M059J (cell line): Measurements from ENCODE around the gene RNF175. TPM values are rescaled to one million over a fixed set of nuclear protein-coding genes. Genes with fewer than 3 reads are reported as not detected.
"Not testable (repeated sequence)": the region's sequence is repeated elsewhere in the genome, so short reads cannot be mapped to it uniquely, and the experiment has no call there.

Source experiments
- DNase-seq: peaks from one replicate; pipeline ENCODE4 v3.0.0-alpha.2; 2012; ENCODE audit warnings: low read depth
- total RNA-seq: library from RNA; depleted of rRNA; stranded (reverse); fragments of >200 nt; shearing (Covaris generic); gene quantifications from 2 replicates; pipeline ENCODE4 v1.2.3, GENCODE V29; 2014; rRNA removed

RNF175 gene
- total RNA-seq, 1 experiment from 2014 or later: 1.2 TPM

GRCh38 chr4:153683763-153684181, 76.1 kb downstream of the RNF175 start:
- DNase-seq: no peak

DNA sequence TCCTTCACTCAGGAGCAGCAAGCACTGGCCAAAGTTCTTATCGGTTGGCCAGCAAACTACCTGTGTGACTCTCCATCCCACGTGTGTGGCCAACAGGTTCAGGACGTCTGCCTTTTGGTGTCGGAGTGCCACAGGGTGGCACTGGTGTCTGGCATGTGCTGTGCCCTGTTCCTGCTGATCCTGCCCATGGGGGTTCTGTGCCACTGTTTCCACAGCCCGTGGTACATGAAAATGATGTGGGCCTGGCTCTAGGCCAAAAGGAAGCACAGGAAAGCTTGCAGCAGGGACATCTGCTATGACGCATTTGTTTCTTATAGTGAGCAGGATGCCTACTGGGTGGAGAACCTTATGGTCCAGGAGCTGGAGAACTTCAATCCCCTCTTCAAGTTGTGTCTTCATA, 80.3 kb downstream of the RNF175 start:
- DNase-seq: no peak

DNA sequence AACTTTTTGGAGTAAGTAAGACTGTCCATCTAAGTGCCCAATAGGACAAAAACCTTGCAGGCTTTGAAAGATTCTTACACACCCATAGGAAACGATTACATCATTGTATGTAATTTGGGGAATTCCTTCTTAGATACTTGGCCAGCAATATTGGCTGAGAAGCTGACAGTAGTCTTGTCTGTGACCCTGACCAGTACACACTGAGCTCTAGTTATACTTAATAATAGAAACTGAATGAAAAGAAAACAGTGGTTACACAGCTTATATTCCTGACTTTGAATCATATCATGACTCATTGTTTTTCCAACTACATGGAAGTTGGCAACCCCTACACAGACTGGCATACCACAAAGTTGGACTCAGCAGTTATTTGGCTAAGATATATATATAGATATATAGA, 82.8 kb downstream of the RNF175 start:
- DNase-seq: peak; percentile 85

DNA sequence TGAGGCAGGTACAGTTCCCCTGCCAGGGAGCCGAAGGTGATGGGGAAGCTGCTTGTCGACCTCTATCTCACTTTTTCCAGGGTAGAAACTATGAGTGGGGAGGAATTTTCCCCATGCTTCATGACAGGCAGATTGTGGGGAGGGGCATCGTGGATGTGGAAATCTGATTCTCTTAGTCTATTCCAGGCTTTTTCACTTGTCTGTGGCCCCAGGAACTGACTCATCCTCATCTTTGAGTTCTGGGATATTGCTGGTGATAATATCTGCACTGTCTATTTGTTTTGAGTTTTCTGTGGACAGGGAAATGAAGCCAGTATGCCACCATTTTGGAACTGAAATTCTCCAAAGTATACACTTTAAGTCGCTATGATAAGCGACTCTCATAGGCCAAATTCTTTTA, 83.3 kb downstream of the RNF175 start:
- DNase-seq: peak; percentile 66

DNA sequence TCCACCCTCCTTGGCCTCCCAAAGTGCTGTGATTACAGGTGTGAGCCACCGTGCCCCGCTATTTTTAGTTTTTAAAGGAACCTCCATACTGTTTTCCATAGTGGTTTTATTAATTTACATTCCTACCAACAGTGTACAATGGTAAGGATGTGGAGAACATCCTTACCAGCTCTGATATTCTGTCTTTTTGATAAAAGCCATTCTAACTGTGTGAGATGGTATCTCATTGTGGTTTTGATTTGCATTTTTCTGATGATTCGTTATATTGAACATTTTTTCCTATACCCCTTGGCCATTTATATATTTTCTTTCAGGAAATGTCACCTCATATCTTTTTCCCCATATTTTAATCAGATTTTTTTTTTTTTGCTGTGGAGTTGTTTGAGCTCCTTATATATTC, 90.0 kb downstream of the RNF175 start:
- DNase-seq: no peak

GRCh38 chr4:153668647-153669046, 91.2 kb downstream of the RNF175 start:
- peak; percentile 29 for DNase-seq

- DNase-seq: not testable (repeated sequence)
Observed at GRCh38 chr4:153666505-153666904, 93.3 kb downstream of the RNF175 start.

DNA sequence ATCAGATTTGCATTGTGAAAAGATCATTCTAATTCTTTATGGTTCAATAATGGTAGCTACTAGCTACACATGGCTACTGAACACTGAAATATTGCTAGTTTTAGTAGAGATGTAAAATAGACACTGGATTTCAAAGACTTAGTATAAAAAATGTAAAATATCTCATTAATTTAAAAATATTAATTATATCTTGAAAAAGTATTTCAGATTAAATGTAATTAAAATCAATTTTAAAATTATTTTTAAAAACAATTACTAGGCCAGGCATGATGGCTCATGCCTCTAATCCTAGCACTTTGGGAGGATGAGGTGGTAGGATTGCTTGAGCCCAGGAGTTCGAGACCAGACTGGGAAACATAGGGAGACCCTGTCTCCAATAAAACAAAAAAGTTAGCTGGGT, 96.2 kb downstream of the RNF175 start:
- no peak for DNase-seq

- DNase-seq: no peak
Observed at GRCh38 chr4:153661908-153662307, 97.9 kb downstream of the RNF175 start.

DNA sequence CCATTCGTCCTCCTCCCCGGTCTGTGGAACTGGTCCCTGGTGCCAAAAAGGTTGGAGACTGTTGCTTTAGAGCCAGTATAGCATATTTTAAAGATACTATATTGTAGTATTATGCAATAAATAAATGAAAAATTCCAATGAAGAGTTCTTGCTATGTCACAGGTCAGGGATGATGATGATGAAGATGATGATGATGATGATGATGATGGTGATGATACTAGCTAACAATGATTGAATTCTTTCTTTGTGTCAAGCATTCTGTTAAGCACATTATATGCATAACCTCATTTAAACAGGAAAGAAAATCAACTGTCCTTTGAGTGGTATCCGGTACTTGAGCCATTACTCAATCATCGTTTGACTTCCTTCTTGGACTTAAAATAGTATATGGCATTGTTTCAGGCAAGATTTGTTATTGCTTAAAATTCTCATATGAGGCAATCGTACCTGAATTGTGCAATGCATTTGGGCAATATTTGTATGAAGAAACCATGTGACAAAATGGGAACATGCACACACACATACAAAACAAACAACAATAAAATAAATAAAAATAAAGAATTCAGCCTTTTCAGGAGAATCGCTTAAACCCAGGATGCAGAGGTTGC, 98.5 kb downstream of the RNF175 start:
- DNase-seq: no peak

Other genes starting within 250 kb of the RNF175 start
- 4.8 and 6.3 TPM in 2 replicates for gene TLR2, start 75.7 kb downstream of the RNF175 start, total RNA-seq
- 11.1 and 11.9 TPM in 2 replicates for gene SFRP2, start 29.1 kb upstream of the RNF175 start, total RNA-seq